ENCODE results near the gene FBF1.

GRCh38 chr17:75876190-75876937 is 64.5 kb downstream of the FBF1 start:
- TF ChIP-seq, protein P1, sequence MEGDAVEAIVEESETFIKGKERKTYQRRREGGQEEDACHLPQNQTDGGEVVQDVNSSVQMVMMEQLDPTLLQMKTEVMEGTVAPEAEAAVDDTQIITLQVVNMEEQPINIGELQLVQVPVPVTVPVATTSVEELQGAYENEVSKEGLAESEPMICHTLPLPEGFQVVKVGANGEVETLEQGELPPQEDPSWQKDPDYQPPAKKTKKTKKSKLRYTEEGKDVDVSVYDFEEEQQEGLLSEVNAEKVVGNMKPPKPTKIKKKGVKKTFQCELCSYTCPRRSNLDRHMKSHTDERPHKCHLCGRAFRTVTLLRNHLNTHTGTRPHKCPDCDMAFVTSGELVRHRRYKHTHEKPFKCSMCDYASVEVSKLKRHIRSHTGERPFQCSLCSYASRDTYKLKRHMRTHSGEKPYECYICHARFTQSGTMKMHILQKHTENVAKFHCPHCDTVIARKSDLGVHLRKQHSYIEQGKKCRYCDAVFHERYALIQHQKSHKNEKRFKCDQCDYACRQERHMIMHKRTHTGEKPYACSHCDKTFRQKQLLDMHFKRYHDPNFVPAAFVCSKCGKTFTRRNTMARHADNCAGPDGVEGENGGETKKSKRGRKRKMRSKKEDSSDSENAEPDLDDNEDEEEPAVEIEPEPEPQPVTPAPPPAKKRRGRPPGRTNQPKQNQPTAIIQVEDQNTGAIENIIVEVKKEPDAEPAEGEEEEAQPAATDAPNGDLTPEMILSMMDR (IDR thresholded peaks at IDR 0.05) = peak in 3 of 7 experiments; percentile 13 to 37 (median 21)
- peak; percentile 59 to 64 (median 62) for TF ChIP-seq POLR2A (IDR thresholded peaks at IDR 0.05)
